OCI-LY7 (cell line): ENCODE data around the gene POTEB3.
"Not testable (repeated sequence)": the region's sequence is repeated elsewhere in the genome, so short reads cannot be mapped to it uniquely, and the experiment has no call there.

ENCODE experiments used
- EZH2phosphoT487 ChIP-seq: fragments of 200-600 bp; sonication (generic); IDR thresholded peaks from 2 replicates; pipeline ENCODE4 v1.6.1; 2018; ENCODE audit warnings: low read depth, borderline replicate concordance, mild to moderate bottlenecking, mixed run types, antibody characterized with exemption, low read length, moderate library complexity, mixed read lengths
- TF ChIP-seq, protein P1 (sequence below): fragments of 200-600 bp; sonication (generic); conservative IDR thresholded peaks from 2 replicates; pipeline ENCODE4 v1.5.1; 2014; ENCODE audit warnings: mild to moderate bottlenecking, antibody characterized with exemption, low read length, moderate library complexity, mixed read lengths

DNA sequence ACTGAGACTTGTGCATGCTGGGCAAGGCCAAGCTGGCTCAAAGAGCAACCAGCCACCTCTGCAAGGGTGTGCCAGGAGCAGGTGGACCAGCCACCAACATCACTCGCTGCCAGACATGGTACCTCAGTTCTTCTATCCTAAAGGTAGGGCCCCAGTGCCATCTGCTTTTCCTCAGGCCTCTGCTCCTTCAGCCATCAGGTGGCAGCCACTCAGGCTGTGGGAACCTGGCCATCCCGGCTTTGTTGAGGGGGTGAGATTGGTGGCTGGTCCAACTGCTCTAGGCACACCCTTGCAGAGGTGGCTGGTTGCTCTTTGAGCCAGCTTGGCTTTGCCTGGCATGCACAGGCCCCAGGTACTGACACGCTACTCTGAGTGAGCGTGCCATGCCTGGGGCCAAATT, 38.8 kb downstream of the POTEB3 start:
- TF ChIP-seq, protein P1, sequence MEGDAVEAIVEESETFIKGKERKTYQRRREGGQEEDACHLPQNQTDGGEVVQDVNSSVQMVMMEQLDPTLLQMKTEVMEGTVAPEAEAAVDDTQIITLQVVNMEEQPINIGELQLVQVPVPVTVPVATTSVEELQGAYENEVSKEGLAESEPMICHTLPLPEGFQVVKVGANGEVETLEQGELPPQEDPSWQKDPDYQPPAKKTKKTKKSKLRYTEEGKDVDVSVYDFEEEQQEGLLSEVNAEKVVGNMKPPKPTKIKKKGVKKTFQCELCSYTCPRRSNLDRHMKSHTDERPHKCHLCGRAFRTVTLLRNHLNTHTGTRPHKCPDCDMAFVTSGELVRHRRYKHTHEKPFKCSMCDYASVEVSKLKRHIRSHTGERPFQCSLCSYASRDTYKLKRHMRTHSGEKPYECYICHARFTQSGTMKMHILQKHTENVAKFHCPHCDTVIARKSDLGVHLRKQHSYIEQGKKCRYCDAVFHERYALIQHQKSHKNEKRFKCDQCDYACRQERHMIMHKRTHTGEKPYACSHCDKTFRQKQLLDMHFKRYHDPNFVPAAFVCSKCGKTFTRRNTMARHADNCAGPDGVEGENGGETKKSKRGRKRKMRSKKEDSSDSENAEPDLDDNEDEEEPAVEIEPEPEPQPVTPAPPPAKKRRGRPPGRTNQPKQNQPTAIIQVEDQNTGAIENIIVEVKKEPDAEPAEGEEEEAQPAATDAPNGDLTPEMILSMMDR, result not testable (repeated sequence)
- not testable (repeated sequence) for TF ChIP-seq EZH2phosphoT487
